ENCODE results near the gene ZNF576. TPM values are rescaled to one million over a fixed set of nuclear protein-coding genes. Genes with fewer than 3 reads are reported as not detected.

The ZNF576 gene
- total and polyA plus RNA-seq, 2 of the 4 experiments (the other 2 are of a cell fraction) = 13.8 to 19.5 TPM

DNA sequence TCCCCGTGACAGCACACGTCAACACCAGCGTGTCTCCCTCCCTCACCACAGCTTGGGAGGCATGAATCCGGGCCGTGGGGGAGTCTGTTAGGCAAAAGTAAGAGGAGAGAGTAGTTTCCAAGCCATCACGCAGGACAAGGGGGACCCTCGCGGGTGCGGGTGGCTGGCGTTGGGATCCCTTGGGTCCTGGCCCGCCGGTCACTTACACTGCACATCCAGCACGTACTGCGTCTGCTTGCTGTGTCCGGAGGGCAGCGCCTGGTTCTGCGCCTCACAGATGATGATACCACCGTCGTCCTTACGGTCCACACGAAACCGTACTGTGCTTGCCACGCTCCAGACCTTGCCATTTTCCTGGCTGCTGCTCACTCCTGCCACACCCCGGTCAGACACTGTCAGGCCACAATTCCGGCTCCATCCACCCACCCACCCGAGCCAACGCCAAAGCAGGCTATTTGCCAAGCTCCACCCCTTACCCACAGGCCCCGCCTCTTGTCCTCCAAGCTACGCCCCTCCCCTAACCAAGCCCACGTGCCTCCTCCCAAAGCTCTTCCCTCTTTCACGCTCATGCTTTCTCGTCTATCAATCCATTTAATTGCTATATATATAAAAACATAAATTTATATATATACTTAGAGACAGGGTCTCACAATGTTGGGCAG lies 29.7 kb downstream of the ZNF576 start:
- Histone ChIP-seq H4K8ac (ENCODE audit: low read depth in 2 of 2, low read length in 2 of 2) (no peak overlapping the region), H3K56ac (ENCODE audit: extremely low read depth, insufficient read depth, low read length) (no peak overlapping the region), H2BK5ac (ENCODE audit: low read depth, low read length, poor library complexity, severe bottlenecking) (no peak overlapping the region), H2BK15ac (ENCODE audit: low read depth, low read length) (no peak overlapping the region), H3K4ac (ENCODE audit: low read depth, low read length) (no peak overlapping the region), H3K4me3 (ENCODE audit: insufficient read depth, low read depth, low read length) (no peak overlapping the region), H3K4me2 (ENCODE audit: low read depth, low read length) (no peak overlapping the region), H3K27me3 (ENCODE audit: control insufficient read depth, insufficient read depth, low read length) (no peaks in the 10 kb centered on the region), H2AK9ac (replicated peaks; ENCODE audit: low read depth, low read length, poor library complexity) (no peak overlapping the region), H3K14ac (replicated peaks; ENCODE audit: low read depth, low read length) (no peak overlapping the region), H3K9me3 (ENCODE audit: control insufficient read depth, insufficient read depth, low read length) (no peaks in the 10 kb centered on the region), H2BK20ac (ENCODE audit: low read depth, low read length) (no peak overlapping the region), H3K9ac (ENCODE audit: low read depth, low read length) (no peak overlapping the region), H3K9me1 (ENCODE audit: insufficient read depth, low read length) (no peaks in the 10 kb centered on the region), H2AFZ (replicated peaks; ENCODE audit: low read length, poor library complexity) (no peak overlapping the region), H2AK5ac (ENCODE audit: low read depth, low read length) (no peak overlapping the region), H3K79me1 (ENCODE audit: low read depth in 1 of 2, low read length in 2 of 2) (peaks cover 0 to 1% of the 10 kb centered on the region in 2 experiments; a peak in 1 of 4 replicates), H3K36me3 (ENCODE audit: control insufficient read depth, insufficient read depth, low read length) (no peaks in the 10 kb centered on the region), H2BK120ac (ENCODE audit: low read depth, low read length) (no peak overlapping the region), H3K27ac (ENCODE audit: insufficient read depth, low read length) (no peak overlapping the region), H4K91ac (ENCODE audit: insufficient read depth, low read depth, low read length) (no peak overlapping the region), H3K4me1 (ENCODE audit: control insufficient read depth, insufficient read depth, low read length) (no peaks in the 10 kb centered on the region), H3K18ac (ENCODE audit: low read depth, low read length) (no peak overlapping the region), H3K23ac (ENCODE audit: low read depth, low read length) (no peak overlapping the region), H4K5ac (ENCODE audit: low read depth, low read length) (no peak overlapping the region), H4K20me1 (ENCODE audit: insufficient read depth, low read length) (no peaks in the 10 kb centered on the region)
- in situ Hi-C loops (cut with MboI; ENCODE audit: low sequenced_read_pairs) (no loop called here), dilution Hi-C loops (cut with HindIII; ENCODE audit: low sequenced_read_pairs, unreplicated experiment) (no loop called here), intact Hi-C loops (cut with micrococcal nuclease) (no loop called here)
- ATAC-seq (ENCODE audit: low read depth) = no peak
- TF ChIP-seq MXI1 (IDR thresholded peaks at IDR 0.05; ENCODE audit: borderline replicate concordance, low read depth, low read length) (no peak), CHD1 (IDR thresholded peaks at IDR 0.05; ENCODE audit: low read depth, low read length) (no peak), BHLHE40 (IDR thresholded peaks at IDR 0.05; ENCODE audit: low read depth, low read length) (no peak), MAFK (IDR thresholded peaks at IDR 0.05; ENCODE audit: low read depth, low read length) (no peak), NFE2L2 (IDR thresholded peaks at IDR 0.05; ENCODE audit: low read depth, low read length) (no peak), CEBPB (IDR thresholded peaks at IDR 0.05; ENCODE audit: low read depth, low read length) (no peak), RAD21 (IDR thresholded peaks at IDR 0.05; ENCODE audit: low read length) (no peak), SMC3 (IDR thresholded peaks at IDR 0.05; ENCODE audit: low read depth, low read length) (no peak), FOS (IDR thresholded peaks at IDR 0.05; ENCODE audit: low read depth, low read length) (no peak), POLR2A (IDR thresholded peaks at IDR 0.05; ENCODE audit: low read depth, low read length) (no peak), RFX5 (IDR thresholded peaks at IDR 0.05; ENCODE audit: low read depth, low read length) (no peak), MAZ (IDR thresholded peaks at IDR 0.05; ENCODE audit: borderline replicate concordance, low read depth, low read length) (no peak), RCOR1 (IDR thresholded peaks at IDR 0.05; ENCODE audit: insufficient replicate concordance, low read length) (no peak)
- TF ChIP-seq, protein P1, sequence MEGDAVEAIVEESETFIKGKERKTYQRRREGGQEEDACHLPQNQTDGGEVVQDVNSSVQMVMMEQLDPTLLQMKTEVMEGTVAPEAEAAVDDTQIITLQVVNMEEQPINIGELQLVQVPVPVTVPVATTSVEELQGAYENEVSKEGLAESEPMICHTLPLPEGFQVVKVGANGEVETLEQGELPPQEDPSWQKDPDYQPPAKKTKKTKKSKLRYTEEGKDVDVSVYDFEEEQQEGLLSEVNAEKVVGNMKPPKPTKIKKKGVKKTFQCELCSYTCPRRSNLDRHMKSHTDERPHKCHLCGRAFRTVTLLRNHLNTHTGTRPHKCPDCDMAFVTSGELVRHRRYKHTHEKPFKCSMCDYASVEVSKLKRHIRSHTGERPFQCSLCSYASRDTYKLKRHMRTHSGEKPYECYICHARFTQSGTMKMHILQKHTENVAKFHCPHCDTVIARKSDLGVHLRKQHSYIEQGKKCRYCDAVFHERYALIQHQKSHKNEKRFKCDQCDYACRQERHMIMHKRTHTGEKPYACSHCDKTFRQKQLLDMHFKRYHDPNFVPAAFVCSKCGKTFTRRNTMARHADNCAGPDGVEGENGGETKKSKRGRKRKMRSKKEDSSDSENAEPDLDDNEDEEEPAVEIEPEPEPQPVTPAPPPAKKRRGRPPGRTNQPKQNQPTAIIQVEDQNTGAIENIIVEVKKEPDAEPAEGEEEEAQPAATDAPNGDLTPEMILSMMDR (conservative IDR thresholded peaks at IDR 0.05; ENCODE audit: low read depth, low read length) = no peak
- CTCF ChIA-PET = interaction anchor here (0.8 kb wide), 1 partner anchor 22 kb away, joined by 3 read pairs; no protein-coding TSS in a partner anchor
- POLR2A ChIA-PET (ENCODE audit: unreplicated experiment) = no interaction called here
- 75% methylated on average over 10 of the region's 32 CpGs; no CpG with 5 or more reads in 1 of the 2 experiments for WGBS, 2 experiments (ENCODE audit: extremely low coverage in 2 of 2, insufficient read length in 1 of 2)
- no TSS peak for BruUV-seq (replicated peaks)
- no peak for DNase-seq

All from IMR-90 (cell line).